Vagina (tissue), 2 donors: ENCODE results near the gene SBF2. TPM values are rescaled to one million over a fixed set of nuclear protein-coding genes. Genes with fewer than 3 reads are reported as not detected.

ENCODE experiments used
- DNase-seq, 2 donors: peaks; one replicate each; pipeline ENCODE4 v3.0.0-alpha.2; 2017; ENCODE audit errors: extremely low spot score in 2 of 2
- H3K27ac ChIP-seq: fragments of 200-600 bp; sonication (generic); one replicate; pipeline ENCODE4 v1.5.1; 2019
- H3K27me3 ChIP-seq: fragments of 200-600 bp; sonication (generic); one replicate; pipeline ENCODE4 v1.5.1; 2019
- H3K36me3 ChIP-seq, 2 donors: fragments of 200-600 bp; sonication (generic); one replicate each; pipeline ENCODE4 v1.5.1; 2017 to 2019
- H3K4me1 ChIP-seq: fragments of 200-600 bp; sonication (generic); one replicate; pipeline ENCODE4 v1.5.1; 2019
- H3K4me3 ChIP-seq, 2 donors: fragments of 200-600 bp; sonication (generic); 1 replicate in 1 of 2; 2 replicates in 1 of 2; pipeline ENCODE4 v1.5.1; 2016 to 2019
- H3K9me3 ChIP-seq: fragments of 200-600 bp; sonication (generic); one replicate; pipeline ENCODE4 v1.5.1; 2019
- POLR2A ChIP-seq, 2 donors: fragments of 450-650 bp; IDR thresholded peaks; one replicate each; pipeline ENCODE4 v1.6.1; 2017; ENCODE audit warnings: antibody characterized with exemption in 2 of 2, mild to moderate bottlenecking in 2 of 2, moderate library complexity in 2 of 2
- POLR2AphosphoS5 ChIP-seq, 2 donors: sonication (generic); formaldehyde crosslinking; IDR thresholded peaks; one replicate each; pipeline ENCODE4 v1.9.0; 2017; ENCODE audit warnings: antibody characterized with exemption in 2 of 2, mild to moderate bottlenecking in 2 of 2, low read depth in 1 of 2; ENCODE audit not compliant: insufficient read depth in 1 of 2
- intact Hi-C: fragments of 100-400 bp; cut with DNase I; formaldehyde crosslinking; loops from one replicate; pipeline ENCODE4 v1.15.1; 2023
- total RNA-seq: library from RNA; depleted of rRNA; stranded (reverse); fragments of >200 nt; gene quantifications from one replicate; pipeline ENCODE4 v1.2.3, GENCODE V29; 2016
- TF ChIP-seq, protein P1 (sequence below), 3 experiments: fragments of 450-650 bp in 2 of 3; fragments of 200-600 bp in 1 of 3; sonication (generic) in 1 of 3; IDR thresholded peaks; one replicate each; pipeline ENCODE4 v1.5.1; 2017 to 2019; ENCODE audit warnings: antibody characterized with exemption in 3 of 3, mild to moderate bottlenecking in 2 of 3, moderate library complexity in 2 of 3

The SBF2 gene
- total RNA-seq, 1 donor from 2014 or later = 69.5 TPM

DNA sequence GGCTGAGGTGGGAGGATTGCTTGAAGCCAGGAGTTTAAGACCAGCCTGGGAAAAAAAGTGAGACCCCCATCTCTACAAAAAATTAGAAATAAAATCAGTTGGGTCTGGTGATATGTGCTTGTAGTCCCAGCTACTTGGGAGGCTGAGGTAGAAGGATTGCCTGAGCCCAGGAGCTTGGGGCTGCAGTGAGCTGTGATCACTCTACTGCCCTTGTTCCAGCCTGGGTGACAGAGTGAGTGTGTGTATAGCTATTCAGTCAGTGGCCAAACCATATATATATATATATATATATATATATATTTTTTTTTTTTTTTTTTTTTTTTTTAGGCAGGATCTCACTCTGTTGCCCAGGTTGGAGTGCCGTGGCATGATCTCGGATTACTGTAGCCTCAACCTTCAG is 35.3 kb upstream of the SBF2 start:
- intact Hi-C loops = loop anchor here (10.0 kb wide), 1 partner anchor 45 kb away; no protein-coding TSS in a partner anchor
- Histone ChIP-seq H3K27ac (peak overlapping the region; percentile 33), H3K9me3 (no peaks in the 10 kb centered on the region), H3K36me3 (no peaks in the 10 kb centered on the region), H3K4me1 (peaks cover 27% of the 10 kb centered on the region), H3K4me3 (no peak overlapping the region), H3K27me3 (no peaks in the 10 kb centered on the region)
- TF ChIP-seq, protein P1, sequence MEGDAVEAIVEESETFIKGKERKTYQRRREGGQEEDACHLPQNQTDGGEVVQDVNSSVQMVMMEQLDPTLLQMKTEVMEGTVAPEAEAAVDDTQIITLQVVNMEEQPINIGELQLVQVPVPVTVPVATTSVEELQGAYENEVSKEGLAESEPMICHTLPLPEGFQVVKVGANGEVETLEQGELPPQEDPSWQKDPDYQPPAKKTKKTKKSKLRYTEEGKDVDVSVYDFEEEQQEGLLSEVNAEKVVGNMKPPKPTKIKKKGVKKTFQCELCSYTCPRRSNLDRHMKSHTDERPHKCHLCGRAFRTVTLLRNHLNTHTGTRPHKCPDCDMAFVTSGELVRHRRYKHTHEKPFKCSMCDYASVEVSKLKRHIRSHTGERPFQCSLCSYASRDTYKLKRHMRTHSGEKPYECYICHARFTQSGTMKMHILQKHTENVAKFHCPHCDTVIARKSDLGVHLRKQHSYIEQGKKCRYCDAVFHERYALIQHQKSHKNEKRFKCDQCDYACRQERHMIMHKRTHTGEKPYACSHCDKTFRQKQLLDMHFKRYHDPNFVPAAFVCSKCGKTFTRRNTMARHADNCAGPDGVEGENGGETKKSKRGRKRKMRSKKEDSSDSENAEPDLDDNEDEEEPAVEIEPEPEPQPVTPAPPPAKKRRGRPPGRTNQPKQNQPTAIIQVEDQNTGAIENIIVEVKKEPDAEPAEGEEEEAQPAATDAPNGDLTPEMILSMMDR (IDR thresholded peaks at IDR 0.05) = no peak
- TF ChIP-seq POLR2AphosphoS5 (IDR thresholded peaks at IDR 0.05; ENCODE audit: insufficient read depth in 1 of 2, low read depth in 1 of 2) (no peak), POLR2A (IDR thresholded peaks at IDR 0.05) (no peak)
- no peak for DNase-seq

DNA sequence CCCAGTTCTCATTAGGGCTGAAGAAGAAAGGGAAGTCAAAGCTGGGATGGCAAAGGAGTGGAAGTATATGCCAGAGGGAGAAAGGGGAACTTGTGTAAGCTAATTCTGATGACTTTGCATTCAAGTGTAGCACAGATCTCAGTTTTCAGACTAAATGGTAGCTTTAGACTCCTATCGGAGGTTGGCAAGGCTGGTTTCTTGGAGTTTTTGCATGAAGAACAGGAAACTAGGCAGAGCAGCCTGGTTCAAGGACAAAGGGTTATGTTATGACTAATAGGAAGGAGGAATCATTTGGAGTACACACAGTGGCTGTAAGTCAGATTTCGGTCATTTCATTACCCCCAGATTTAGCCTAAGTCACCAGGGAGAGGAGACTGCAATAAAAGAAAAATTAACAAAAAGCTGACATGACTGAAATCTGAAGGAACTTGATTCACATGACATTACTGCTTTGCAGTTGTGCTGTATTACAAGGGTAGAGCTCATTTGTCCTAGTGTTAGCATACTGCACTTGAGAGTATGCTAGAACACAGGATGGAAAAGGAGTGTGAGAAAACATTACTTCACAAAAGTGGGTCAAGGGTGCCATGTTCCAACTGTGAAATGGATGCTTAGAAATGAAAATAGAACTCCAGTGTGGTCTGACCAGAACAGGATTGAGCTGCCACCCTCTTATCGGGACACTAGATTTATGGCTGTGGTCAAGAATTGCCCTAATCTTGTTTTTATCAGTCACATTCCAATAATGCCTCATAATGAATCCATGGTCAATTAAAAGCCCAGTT is 34.5 kb upstream of the SBF2 start:
- H3K4me3 ChIP-seq = no peak overlapping the region
- TF ChIP-seq POLR2A (IDR thresholded peaks at IDR 0.05) (no peak), POLR2AphosphoS5 (IDR thresholded peaks at IDR 0.05; ENCODE audit: insufficient read depth in 1 of 2, low read depth in 1 of 2) (no peak)
- TF ChIP-seq, protein P1 (IDR thresholded peaks at IDR 0.05) = no peak
- no peaks in the 10 kb centered on the region for H3K27me3 ChIP-seq
- DNase-seq = no peak
- H3K27ac ChIP-seq = peak overlapping the region; percentile 59
- intact Hi-C loops = loop anchor here (10.0 kb wide), 1 partner anchor 46 kb away; no protein-coding TSS in a partner anchor
- no peaks in the 10 kb centered on the region for H3K9me3 ChIP-seq
- no peaks in the 10 kb centered on the region for H3K36me3 ChIP-seq
- H3K4me1 ChIP-seq = peaks cover 27% of the 10 kb centered on the region

DNA sequence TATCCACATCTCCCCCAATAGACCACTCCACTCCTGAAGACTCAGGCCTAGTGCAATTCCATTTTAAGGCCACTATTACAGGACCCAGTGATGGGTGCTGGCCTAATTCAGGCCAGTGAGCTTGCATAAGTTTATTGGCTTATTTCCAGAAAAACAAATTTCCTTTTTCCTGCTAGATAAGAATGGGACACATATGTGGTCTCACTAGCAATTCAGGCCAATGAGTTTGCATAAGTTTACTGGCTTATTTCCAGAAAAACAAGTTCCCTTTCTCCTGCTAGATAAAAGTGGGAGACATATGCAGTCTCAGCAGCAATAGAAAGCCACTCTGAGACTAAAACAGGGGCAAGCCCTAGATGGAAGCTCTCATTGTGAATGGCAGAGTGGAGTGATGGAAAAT is 33.2 kb upstream of the SBF2 start:
- no peak for DNase-seq
- TF ChIP-seq POLR2AphosphoS5 (IDR thresholded peaks at IDR 0.05; ENCODE audit: insufficient read depth in 1 of 2, low read depth in 1 of 2) = no peak
- TF ChIP-seq, protein P1 (IDR thresholded peaks at IDR 0.05) = no peak
- no peak for TF ChIP-seq POLR2A (IDR thresholded peaks at IDR 0.05)
- Histone ChIP-seq H3K27ac (peak overlapping the region; percentile 59), H3K9me3 (no peaks in the 10 kb centered on the region), H3K27me3 (no peaks in the 10 kb centered on the region), H3K36me3 (no peaks in the 10 kb centered on the region), H3K4me1 (peaks cover 34% of the 10 kb centered on the region), H3K4me3 (no peak overlapping the region)
- intact Hi-C loops = loop anchor here (10.0 kb wide), 1 partner anchor 48 kb away; no protein-coding TSS in a partner anchor

DNA sequence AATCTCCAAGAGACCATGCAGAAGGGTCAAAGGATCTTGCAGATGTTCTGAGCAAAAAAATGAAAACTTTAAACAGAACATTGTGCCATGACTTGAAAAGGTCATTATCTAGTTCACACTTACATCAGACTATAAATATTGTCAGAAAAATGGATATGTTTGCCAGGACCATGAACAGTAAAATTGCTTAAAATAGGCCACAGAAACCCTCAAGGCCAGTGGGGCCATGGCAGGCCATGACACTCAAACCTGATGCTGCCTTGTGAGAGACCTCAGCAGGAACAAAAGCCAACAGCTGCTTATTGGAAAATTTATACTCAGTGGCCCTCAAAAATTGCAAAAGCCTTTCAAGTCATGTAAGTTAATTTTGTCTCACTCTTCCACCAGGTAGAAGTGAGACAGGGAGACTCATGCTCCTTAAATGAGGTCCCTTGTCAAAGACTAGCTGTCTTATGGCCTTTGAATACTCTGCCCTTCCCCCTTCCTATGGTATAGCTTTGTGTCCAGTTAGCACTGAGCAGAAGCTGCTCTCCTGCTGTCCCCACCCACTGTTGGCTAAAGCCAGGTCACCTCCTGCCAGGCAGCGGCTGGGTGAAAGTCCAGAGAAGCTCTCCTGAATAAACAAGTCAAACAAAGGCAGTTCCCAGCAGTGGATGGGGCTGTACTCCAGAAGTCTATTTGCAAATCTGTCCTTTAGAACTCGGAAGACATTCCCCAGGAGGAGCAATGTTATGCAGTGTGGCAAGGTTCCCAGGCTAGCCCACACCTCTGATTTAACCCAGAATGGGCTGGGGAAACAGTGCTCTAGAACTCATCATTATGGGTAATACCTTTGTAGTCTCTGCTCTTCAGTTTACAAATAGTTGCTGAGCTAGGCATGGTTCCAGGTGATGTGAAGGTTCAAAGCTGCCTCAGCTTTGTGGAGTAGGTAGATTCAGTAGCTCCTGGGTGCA is 32.3 kb upstream of the SBF2 start:
- TF ChIP-seq POLR2AphosphoS5 (IDR thresholded peaks at IDR 0.05; ENCODE audit: insufficient read depth in 1 of 2, low read depth in 1 of 2) (no peak), POLR2A (IDR thresholded peaks at IDR 0.05) (no peak)
- TF ChIP-seq, protein P1 (IDR thresholded peaks at IDR 0.05) = no peak
- Histone ChIP-seq H3K4me1 (peaks cover 35% of the 10 kb centered on the region), H3K27ac (peak overlapping the region; percentile 59), H3K27me3 (no peaks in the 10 kb centered on the region), H3K9me3 (no peaks in the 10 kb centered on the region), H3K4me3 (no peak overlapping the region), H3K36me3 (no peaks in the 10 kb centered on the region)
- no peak for DNase-seq
- intact Hi-C loops = loop anchor here (10.0 kb wide), 1 partner anchor 49 kb away; no protein-coding TSS in a partner anchor
